HL-60 (cell line): Measurements from ENCODE around the gene KDM8.

Experiments
- CTCF ChIP-seq: IDR thresholded peaks from one replicate; pipeline ENCODE4 v1.5.1; 2011; ENCODE audit warnings: low read length, control low read depth, inconsistent platforms; ENCODE audit not compliant: insufficient read depth
- GABPA ChIP-seq: IDR thresholded peaks from 2 replicates; pipeline ENCODE4 v1.6.1; 2012; ENCODE audit warnings: low read depth
- POLR2AphosphoS5 ChIP-seq: IDR thresholded peaks from 2 replicates; pipeline ENCODE4 v1.6.1; 2012; ENCODE audit warnings: low read depth
- REST ChIP-seq: IDR thresholded peaks from 2 replicates; pipeline ENCODE4 v1.6.1; 2012; ENCODE audit warnings: low read depth; ENCODE audit not compliant: insufficient replicate concordance
- SPI1 ChIP-seq: IDR thresholded peaks from 2 replicates; pipeline ENCODE4 v1.6.1; 2012; ENCODE audit warnings: low read depth, mild to moderate bottlenecking, borderline replicate concordance

GRCh38 chr16:27181019-27181790, 22.1 kb upstream of the KDM8 start:
- TF ChIP-seq CTCF (no peak), REST (no peak), POLR2AphosphoS5 (no peak), SPI1 (no peak), GABPA (no peak)
